ENCODE results near the gene ZMYM2.
A peak's percentile ranks its signal among the peaks of the same experiment; 100 is the strongest.

Gene ZMYM2

DNA sequence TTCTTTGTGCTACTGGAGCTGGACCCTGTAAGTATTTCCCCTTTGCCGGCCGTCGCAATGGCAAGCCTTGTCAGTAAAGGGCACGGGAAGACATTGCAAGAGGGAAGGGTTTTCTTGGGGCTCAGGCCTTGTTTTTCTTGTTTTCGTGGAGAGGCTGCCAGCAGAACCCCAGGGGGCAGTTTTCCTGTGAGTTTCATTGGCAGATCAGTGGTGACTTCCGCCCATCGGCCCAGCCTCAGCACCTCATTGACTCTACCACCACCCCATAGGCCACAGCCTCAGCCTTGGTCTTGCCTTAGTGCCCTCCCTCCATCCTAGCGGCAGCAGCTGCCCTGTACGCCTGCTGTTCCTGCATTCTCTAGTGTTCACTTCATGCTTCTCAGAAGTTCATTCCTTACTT lies 140.8 kb downstream of the ZMYM2 start:
- TF ChIP-seq, protein P1, sequence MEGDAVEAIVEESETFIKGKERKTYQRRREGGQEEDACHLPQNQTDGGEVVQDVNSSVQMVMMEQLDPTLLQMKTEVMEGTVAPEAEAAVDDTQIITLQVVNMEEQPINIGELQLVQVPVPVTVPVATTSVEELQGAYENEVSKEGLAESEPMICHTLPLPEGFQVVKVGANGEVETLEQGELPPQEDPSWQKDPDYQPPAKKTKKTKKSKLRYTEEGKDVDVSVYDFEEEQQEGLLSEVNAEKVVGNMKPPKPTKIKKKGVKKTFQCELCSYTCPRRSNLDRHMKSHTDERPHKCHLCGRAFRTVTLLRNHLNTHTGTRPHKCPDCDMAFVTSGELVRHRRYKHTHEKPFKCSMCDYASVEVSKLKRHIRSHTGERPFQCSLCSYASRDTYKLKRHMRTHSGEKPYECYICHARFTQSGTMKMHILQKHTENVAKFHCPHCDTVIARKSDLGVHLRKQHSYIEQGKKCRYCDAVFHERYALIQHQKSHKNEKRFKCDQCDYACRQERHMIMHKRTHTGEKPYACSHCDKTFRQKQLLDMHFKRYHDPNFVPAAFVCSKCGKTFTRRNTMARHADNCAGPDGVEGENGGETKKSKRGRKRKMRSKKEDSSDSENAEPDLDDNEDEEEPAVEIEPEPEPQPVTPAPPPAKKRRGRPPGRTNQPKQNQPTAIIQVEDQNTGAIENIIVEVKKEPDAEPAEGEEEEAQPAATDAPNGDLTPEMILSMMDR (IDR thresholded peaks at IDR 0.05; ENCODE audit: insufficient read depth, low read depth, low read length, missing control alignments): no peak
- H3K4me3 ChIP-seq (ENCODE audit: low read length): no peak overlapping the region
- no peak for DNase-seq (ENCODE audit: low read depth)

GRCh38 chr13:20101467-20102316 lies 143.2 kb downstream of the ZMYM2 start:
- peak; percentile 20 for DNase-seq (ENCODE audit: low read depth)
- H3K4me3 ChIP-seq (ENCODE audit: low read length): no peak overlapping the region
- TF ChIP-seq, protein P1 (IDR thresholded peaks at IDR 0.05; ENCODE audit: insufficient read depth, low read depth, low read length, missing control alignments): no peak

- DNase-seq (ENCODE audit: low read depth): no peak
- H3K4me3 ChIP-seq (ENCODE audit: low read length): no peak overlapping the region
- TF ChIP-seq, protein P1 (IDR thresholded peaks at IDR 0.05; ENCODE audit: insufficient read depth, low read depth, low read length, missing control alignments): no peak
Observed at GRCh38 chr13:20102525-20103180, 144.1 kb downstream of the ZMYM2 start.

DNA sequence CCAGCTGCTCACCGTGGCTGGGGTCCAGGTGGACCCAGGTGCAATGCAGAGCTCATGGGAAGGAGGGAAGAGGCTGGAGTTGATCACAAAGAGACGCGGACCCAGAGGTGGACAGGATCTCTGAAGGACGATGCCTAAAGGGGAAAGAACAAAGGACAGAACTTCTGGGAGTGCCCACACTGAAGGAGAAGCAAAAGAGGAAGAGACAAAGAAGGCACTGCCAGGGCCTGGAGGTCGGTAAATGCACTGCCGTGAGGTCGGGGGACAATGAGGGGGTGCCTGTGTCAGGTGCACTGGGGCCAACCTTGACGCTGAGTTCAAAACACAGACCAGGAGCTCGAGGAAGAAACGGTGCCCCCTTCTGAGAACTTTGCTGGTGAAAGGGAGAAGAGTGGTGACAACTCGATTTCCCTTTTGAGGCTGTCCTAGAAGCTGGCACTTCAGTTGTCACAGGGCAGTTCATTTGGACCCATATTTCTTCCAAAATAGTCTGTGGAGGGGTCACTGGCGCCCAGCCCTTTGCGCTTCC lies 146.7 kb downstream of the ZMYM2 start:
- no peak for DNase-seq (ENCODE audit: low read depth)
- H3K4me3 ChIP-seq (ENCODE audit: low read length): no peak overlapping the region
- TF ChIP-seq, protein P1 (IDR thresholded peaks at IDR 0.05; ENCODE audit: insufficient read depth, low read depth, low read length, missing control alignments): no peak

DNA sequence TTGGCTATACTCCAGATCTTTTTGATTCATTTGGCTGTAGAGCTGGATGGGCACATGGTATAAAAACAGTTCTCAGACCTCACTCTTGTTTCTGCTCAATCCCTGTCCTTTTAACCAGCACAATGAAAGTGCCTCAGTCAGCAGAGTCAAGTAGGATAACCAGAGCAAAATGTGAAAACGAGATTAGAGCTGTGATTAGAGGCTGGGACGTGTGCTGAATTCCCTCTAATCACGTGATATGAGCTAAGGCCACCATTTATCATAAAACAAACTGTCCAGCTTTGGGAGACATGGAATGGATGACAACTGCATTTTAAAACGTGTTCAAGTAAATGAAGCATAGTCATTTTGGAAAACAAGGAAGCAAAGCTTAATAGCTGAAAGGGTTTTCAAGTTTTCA lies 148.2 kb downstream of the ZMYM2 start:
- TF ChIP-seq, protein P1 (IDR thresholded peaks at IDR 0.05; ENCODE audit: insufficient read depth, low read depth, low read length, missing control alignments): no peak
- DNase-seq (ENCODE audit: low read depth): no peak
- H3K4me3 ChIP-seq (ENCODE audit: low read length): no peak overlapping the region

- no peak overlapping the region for H3K4me3 ChIP-seq (ENCODE audit: low read length)
- TF ChIP-seq, protein P1 (IDR thresholded peaks at IDR 0.05; ENCODE audit: insufficient read depth, low read depth, low read length, missing control alignments): no peak
- no peak for DNase-seq (ENCODE audit: low read depth)
Observed at GRCh38 chr13:20109037-20109436, 150.5 kb downstream of the ZMYM2 start.

Measured in epithelial cell of esophagus (primary cell).